ENCODE data around the gene PEX7. TPM values are rescaled to one million over a fixed set of nuclear protein-coding genes. Genes with fewer than 3 reads are reported as not detected.

Gene PEX7
- total and polyA plus RNA-seq, 2 donors from 2014 or later: 10.6 to 21.3 TPM

GRCh38 chr6:136962661-136963060 is 140.3 kb downstream of the PEX7 start:
- no peak for TF ChIP-seq CTCF (IDR thresholded peaks at IDR 0.05; ENCODE audit: borderline replicate concordance, extremely low read depth, insufficient read depth)
- no peak overlapping the region for H3K27ac ChIP-seq (ENCODE audit: low read depth in 2 of 2, low read length in 2 of 2)
- H3K9me3 ChIP-seq (ENCODE audit: control insufficient read depth in 2 of 3, insufficient read depth in 1 of 3, low read length in 3 of 3): no peaks in the 10 kb centered on the region
- no peak for FAIRE-seq
- DNase-seq: peak in 1 of 5 donors; percentile 29
- H3K4me1 ChIP-seq (ENCODE audit: control insufficient read depth in 2 of 3, insufficient read depth in 2 of 3, low read depth in 1 of 3, low read length in 3 of 3): no peaks in the 10 kb centered on the region
- no peaks in the 10 kb centered on the region for H3K27me3 ChIP-seq (ENCODE audit: control insufficient read depth, insufficient read depth, low read length)
- H3K36me3 ChIP-seq (ENCODE audit: control insufficient read depth in 2 of 3, insufficient read depth in 3 of 3, low read length in 3 of 3): no peaks in the 10 kb centered on the region
- H3K9ac ChIP-seq (ENCODE audit: low read length in 3 of 3): no peak overlapping the region
- intact Hi-C loops (cut with DNase I): no loop called here
- no peak overlapping the region for H3K4me3 ChIP-seq (ENCODE audit: low read length in 3 of 3)

- H3K4me3 ChIP-seq (ENCODE audit: low read length in 3 of 3): no peak overlapping the region
- no peak for FAIRE-seq
- no peaks in the 10 kb centered on the region for H3K4me1 ChIP-seq (ENCODE audit: control insufficient read depth in 2 of 3, insufficient read depth in 2 of 3, low read depth in 1 of 3, low read length in 3 of 3)
- H3K27me3 ChIP-seq (ENCODE audit: control insufficient read depth, insufficient read depth, low read length): no peaks in the 10 kb centered on the region
- TF ChIP-seq CTCF (IDR thresholded peaks at IDR 0.05; ENCODE audit: borderline replicate concordance, extremely low read depth, insufficient read depth): no peak
- DNase-seq: no peak
- no peaks in the 10 kb centered on the region for H3K36me3 ChIP-seq (ENCODE audit: control insufficient read depth in 2 of 3, insufficient read depth in 3 of 3, low read length in 3 of 3)
- intact Hi-C loops (cut with DNase I): no loop called here
- no peak overlapping the region for H3K9ac ChIP-seq (ENCODE audit: low read length in 3 of 3)
- H3K27ac ChIP-seq (ENCODE audit: low read depth in 2 of 2, low read length in 2 of 2): no peak overlapping the region
- H3K9me3 ChIP-seq (ENCODE audit: control insufficient read depth in 2 of 3, insufficient read depth in 1 of 3, low read length in 3 of 3): no peaks in the 10 kb centered on the region
Observed at GRCh38 chr6:136963259-136963658, 140.9 kb downstream of the PEX7 start.

Other genes starting within 250 kb of the PEX7 start
- gene MAP3K5, start 30.1 kb upstream of the PEX7 start, total RNA-seq: 32.9 TPM
- 5.9 TPM for gene MAP3K5, start 30.1 kb upstream of the PEX7 start, polyA plus RNA-seq (ENCODE audit: insufficient read depth, low read depth, low replicate concordance)
- gene SLC35D3, start 99.7 kb downstream of the PEX7 start, total RNA-seq: not detected
- gene SLC35D3, start 99.7 kb downstream of the PEX7 start, polyA plus RNA-seq (ENCODE audit: insufficient read depth, low read depth, low replicate concordance): not detected
- gene IL20RA, start 222.4 kb downstream of the PEX7 start, total RNA-seq: 0.16 TPM
- 0.34 TPM for gene IL20RA, start 222.4 kb downstream of the PEX7 start, polyA plus RNA-seq (ENCODE audit: insufficient read depth, low read depth, low replicate concordance)

All from kidney (tissue), 14 donors.